Activated gamma-delta T cell treated with Interleukin-2 at 50 U/mL for 16 hours (primary cell): ENCODE data around the gene VPS36.
"Not testable (repeated sequence)": the region's sequence is repeated elsewhere in the genome, so short reads cannot be mapped to it uniquely, and the experiment has no call there.

ENCODE experiments used
- DNase-seq: peaks from one replicate; pipeline ENCODE4 v3.0.0-alpha.2; 2020

VPS36 gene

GRCh38 chr13:52432456-52432855 is 18.0 kb downstream of the VPS36 start:
- no peak for DNase-seq

DNA sequence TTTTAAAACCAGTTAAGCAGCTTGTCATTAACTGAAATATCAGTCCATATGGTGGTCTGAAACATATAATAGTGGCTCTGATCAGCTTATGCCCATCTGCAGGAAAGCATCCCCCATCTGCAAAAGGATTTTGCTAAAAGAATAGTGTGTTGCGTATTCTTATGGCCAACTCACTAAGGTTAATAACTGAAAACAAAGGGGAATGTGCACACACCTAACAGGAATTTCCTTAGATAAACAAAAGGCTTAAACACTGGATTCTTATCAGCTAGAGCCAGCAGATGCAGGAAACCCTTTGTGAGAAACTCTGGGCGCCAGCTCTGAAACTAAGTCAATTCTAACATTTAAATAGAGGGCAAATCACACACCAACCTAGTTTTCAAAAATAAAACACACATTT is 22.1 kb downstream of the VPS36 start:
- no peak for DNase-seq

- DNase-seq, result no peak
Observed at GRCh38 chr13:52421216-52421615, 29.2 kb downstream of the VPS36 start.

DNA sequence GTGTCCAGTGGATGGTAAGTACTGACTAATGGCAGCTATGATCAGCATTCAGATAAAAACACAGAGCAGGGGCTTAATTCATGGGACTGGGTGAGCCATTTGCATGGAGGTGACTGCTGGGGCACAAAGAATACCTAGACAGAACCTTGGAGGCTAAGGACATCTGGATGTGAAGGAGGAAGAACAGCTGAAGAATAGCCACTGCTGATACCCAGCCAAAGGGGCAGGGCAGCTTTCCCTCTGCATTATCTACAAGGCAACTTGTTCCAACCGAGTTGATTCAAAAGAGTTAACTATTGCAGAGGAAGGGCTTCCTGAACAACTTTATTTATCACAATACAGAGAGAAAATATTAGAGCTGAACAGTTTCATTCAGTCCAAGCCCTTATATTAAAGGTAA is 31.4 kb downstream of the VPS36 start:
- DNase-seq, result no peak

DNA sequence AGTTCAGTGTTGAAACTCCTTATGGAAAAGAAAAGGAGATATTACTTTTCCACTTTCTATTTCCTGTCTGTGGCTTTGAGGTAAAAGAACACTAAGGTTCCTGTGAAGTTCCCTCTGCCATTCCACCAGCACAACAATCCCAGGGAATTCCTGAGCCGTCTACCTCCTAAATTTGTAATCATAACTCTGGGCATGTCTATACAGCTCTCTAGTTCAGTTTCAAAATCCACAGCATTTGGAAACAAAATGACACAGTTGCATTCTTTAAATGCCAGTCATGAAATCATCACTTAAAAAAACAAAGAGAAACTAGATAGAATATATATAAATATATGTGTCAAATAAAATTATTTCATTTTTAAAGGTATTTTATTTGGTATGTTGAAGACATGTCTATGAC is 35.5 kb downstream of the VPS36 start:
- DNase-seq, result no peak

GRCh38 chr13:52414051-52414450 is 36.4 kb downstream of the VPS36 start:
- DNase-seq, result no peak

DNA sequence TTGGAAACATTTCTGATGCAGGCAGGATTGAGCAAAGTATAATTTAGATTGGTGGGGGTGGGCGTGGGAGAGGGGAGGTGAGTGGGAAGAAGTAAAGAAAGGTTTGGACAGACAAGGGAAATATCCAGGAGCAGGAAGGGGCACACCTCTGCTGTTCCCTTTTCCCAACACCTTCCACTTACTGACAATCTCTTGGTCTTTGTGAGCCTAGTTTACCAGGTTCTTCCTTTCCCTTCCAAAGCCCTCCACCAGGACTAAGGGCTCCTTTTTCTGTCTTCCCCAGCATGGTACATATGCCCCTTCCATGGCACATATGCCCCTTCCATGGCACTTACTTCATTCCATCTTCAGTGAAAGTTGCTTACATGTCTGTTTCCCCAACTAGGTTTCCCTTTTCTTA is 38.3 kb downstream of the VPS36 start:
- DNase-seq, result no peak

DNA sequence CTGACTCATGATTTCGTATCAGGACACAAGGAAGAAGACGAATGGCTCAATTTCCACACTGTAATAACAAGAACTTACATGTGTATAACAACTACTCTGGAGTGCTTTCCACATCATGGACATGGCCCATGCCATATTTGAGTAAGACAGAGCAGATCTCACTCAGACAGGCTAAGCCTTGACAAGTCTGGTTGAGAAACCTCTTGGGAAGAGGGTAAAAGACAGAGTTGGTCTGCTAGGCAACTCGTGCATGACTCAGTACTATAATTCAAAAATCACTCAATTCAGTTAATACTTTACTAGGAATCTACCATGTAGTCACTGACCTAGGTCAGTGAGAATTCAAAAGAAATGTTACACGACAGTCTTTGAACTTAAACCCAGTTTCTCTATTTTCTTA is 38.8 kb downstream of the VPS36 start:
- DNase-seq, result no peak

- DNase-seq, result not testable (repeated sequence)
Observed at GRCh38 chr13:52408071-52408658, 42.3 kb downstream of the VPS36 start.

- not testable (repeated sequence) for DNase-seq
Observed at GRCh38 chr13:52407436-52407835, 43.0 kb downstream of the VPS36 start.

- no peak for DNase-seq
Observed at GRCh38 chr13:52406629-52407028, 43.8 kb downstream of the VPS36 start.

GRCh38 chr13:52405767-52406494 is 44.5 kb downstream of the VPS36 start, which contains the start of gene THSD1:
THSD1 (minus strand) TSS chr13:52406172; CDS start chr13:52402600, 3,572 bp downstream.
- DNase-seq, result peak; percentile 11

- DNase-seq, result no peak
Observed at GRCh38 chr13:52405369-52405766, 45.1 kb downstream of the VPS36 start.

- DNase-seq, result no peak
Observed at GRCh38 chr13:52399708-52400107, 50.7 kb downstream of the VPS36 start.

DNA sequence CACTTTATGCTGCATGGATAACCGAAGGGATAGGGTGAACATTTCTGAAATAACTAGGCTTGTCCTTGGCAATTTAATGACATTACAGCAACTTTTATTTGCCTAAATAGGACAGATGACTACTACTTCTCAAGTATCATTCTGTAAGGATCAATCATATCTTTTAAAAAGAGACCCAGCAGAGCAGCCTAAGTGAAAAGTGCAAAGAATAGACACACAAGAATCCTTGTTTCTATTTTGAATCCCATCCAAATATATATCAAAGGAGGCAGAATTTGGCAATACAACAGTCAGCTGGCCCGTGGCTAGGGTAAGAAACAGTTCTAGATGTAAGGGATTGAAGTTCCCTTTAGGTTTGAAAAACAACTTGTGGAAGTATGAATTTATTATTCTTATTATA is 51.4 kb downstream of the VPS36 start:
- no peak for DNase-seq

- no peak for DNase-seq
Observed at GRCh38 chr13:52395704-52396103, 54.7 kb downstream of the VPS36 start.

- no peak for DNase-seq
Observed at GRCh38 chr13:52394586-52394985, 55.8 kb downstream of the VPS36 start.

GRCh38 chr13:52393572-52394357 is 56.7 kb downstream of the VPS36 start:
- no peak for DNase-seq

DNA sequence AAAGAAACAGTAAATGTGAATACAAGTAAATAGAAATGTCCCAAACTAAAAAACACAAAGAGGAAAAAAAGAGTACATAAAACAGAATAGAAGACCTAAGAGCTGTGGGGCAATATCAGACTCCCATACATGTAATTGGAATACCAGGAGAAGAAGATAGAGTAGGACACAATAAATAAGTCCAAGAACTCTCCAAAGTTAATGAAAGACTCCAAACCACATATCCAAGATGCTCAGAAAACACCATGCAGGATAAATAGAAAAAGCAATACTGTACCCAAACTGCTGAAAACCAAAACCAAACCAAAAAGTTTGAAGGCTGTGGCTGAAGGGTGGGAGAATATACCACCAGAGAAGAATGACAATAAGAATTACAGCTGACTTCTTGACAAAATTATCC is 62.7 kb downstream of the VPS36 start:
- DNase-seq, result no peak

- DNase-seq, result no peak
Observed at GRCh38 chr13:52385870-52386269, 64.6 kb downstream of the VPS36 start.

GRCh38 chr13:52383366-52383765 is 67.1 kb downstream of the VPS36 start:
- no peak for DNase-seq

- DNase-seq, result no peak
Observed at GRCh38 chr13:52378312-52378711, 72.1 kb downstream of the VPS36 start.

GRCh38 chr13:52377898-52378297 is 72.5 kb downstream of the VPS36 start:
- DNase-seq, result no peak

- no peak for DNase-seq
Observed at GRCh38 chr13:52374873-52375411, 75.5 kb downstream of the VPS36 start.
